A172 (cell line): ENCODE measurements around the gene ARHGAP26. TPM values are rescaled to one million over a fixed set of nuclear protein-coding genes. Genes with fewer than 3 reads are reported as not detected.
"Not testable (repeated sequence)": the region's sequence is repeated elsewhere in the genome, so short reads cannot be mapped to it uniquely, and the experiment has no call there.

Experiments used
- DNase-seq: peaks from one replicate; pipeline ENCODE4 v3.0.0-alpha.2; 2015; ENCODE audit warnings: low spot score
- total RNA-seq: library from RNA; depleted of rRNA; stranded (reverse); fragments of >200 nt; shearing (Covaris generic); gene quantifications from 2 replicates; pipeline ENCODE4 v1.2.3, GENCODE V29; 2014

The ARHGAP26 gene
- total RNA-seq, 1 experiment from 2014 or later, result 1.6 TPM

- no peak for DNase-seq
Measured at GRCh38 chr5:143117821-143118220, 347.6 kb downstream of the ARHGAP26 start.

DNA sequence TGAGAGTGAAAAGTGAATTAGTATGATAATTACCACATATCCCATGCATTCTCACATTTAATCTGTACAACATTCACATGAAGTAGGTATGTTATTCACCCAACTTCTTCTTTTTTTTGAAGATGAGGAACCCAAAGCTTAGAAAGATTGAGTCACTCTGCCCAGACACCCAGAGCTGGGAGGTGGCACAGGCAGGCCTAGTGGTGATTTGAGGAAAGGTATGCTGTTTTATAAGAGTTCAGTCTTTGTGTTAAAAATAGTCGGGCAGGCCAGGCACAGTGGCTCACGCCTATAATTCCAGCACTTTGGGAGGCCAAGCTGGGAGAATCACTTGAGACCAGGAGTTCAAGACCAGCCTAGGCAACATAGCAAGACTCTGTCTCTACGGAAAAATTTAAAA, 348.0 kb downstream of the ARHGAP26 start:
- DNase-seq, result no peak

GRCh38 chr5:143118818-143119217, 348.6 kb downstream of the ARHGAP26 start:
- not testable (repeated sequence) for DNase-seq

GRCh38 chr5:143119291-143119769, 349.2 kb downstream of the ARHGAP26 start:
- no peak for DNase-seq

DNA sequence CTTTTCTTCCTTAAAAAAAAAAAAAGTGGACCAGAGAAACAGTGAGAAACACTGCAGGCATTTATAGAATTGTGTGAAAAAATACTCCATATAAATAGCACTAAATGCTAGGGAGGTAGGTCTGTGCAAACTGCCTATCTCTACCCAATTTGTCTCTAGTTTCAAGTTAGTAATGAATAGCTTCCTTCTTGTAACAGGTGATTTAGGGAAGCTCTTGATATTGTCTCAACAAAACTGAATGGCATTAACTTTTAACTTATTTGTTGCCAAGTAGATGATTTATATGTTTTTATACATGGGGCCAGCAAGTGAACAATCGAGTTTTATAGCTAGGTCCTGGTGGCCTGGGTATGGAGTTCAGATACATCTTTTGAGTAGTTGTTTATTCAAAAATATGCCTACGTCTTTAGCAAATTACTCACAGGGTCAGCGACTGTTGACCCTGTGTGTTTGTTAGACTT, 349.7 kb downstream of the ARHGAP26 start:
- DNase-seq, result no peak

DNA sequence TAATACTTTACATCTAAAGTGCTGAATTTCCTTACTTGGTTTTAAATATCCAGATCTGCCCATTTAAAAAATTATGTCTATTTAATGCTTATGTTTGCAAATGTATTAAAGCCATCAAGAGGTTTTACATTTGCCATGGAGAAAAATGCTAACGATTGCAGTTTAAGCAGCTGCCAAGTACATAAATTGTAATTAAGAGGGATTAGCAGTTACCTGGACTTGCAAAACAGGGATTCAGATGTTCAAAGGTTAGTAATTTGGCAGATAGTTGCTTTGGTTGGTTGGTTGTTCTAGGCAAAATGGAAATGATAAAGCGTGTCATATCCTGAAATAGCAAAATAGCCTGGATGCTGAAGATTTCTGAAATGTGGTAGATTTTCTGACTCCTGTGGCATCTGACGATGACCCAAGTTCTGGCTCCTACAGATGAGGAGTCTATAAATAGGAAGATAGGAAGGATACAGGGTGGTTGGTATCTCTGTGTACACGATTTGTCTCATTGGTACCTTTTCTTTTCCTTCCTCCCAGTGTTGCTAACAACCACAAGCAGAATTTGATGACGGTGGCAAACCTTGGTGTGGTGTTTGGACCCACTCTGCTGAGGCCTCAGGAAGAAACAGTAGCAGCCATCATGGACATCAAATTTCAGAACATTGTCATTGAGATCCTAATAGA, 350.4 kb downstream of the ARHGAP26 start:
- DNase-seq, result no peak

GRCh38 chr5:143121135-143121475, 350.9 kb downstream of the ARHGAP26 start:
- DNase-seq, result no peak

- no peak for DNase-seq
Measured at GRCh38 chr5:143124593-143124992, 354.4 kb downstream of the ARHGAP26 start.

DNA sequence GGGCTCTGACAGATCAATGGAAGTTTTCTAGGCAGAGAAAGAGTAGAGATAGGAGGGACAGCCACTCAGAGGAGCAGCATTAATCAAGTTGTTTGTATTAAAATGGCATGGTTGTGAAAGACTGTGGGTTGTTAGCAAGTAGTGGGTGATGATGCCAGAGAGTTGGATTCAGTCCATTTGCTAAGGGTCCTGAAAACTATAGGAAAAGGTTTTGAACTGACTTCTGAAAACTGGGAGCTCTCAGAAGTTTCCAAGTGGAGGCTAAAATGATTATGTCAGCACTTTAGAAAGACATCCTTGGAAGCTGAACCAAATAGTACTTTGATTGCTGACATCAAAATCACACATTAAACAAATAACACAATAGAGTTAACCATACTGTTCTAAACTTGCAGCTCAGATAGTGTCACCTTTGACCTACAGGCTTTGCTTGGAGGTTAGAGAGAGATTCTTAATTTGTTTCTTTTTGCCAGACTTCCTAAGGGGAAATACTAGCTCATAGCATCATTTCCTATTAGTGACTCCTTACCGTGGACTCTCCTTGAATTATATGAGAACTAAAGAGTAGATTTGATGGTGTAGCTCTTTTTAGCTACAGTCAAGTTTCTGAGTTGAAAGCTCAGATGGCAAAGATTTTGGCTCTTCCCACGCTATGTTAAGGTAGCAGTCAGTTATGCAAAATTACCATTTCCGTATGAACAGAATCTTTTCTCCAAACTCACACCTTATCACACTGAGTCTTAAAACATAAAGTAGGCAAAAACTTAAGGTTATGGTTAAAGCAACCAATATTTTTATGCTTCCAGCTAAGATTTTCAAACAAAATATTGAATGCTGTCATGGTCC, 356.2 kb downstream of the ARHGAP26 start:
- DNase-seq, result no peak

GRCh38 chr5:143128412-143129071, 358.4 kb downstream of the ARHGAP26 start:
- no peak for DNase-seq

GRCh38 chr5:143129203-143129602, 359.0 kb downstream of the ARHGAP26 start:
- DNase-seq, result no peak

- no peak for DNase-seq
Measured at GRCh38 chr5:143129910-143130612, 359.9 kb downstream of the ARHGAP26 start.

DNA sequence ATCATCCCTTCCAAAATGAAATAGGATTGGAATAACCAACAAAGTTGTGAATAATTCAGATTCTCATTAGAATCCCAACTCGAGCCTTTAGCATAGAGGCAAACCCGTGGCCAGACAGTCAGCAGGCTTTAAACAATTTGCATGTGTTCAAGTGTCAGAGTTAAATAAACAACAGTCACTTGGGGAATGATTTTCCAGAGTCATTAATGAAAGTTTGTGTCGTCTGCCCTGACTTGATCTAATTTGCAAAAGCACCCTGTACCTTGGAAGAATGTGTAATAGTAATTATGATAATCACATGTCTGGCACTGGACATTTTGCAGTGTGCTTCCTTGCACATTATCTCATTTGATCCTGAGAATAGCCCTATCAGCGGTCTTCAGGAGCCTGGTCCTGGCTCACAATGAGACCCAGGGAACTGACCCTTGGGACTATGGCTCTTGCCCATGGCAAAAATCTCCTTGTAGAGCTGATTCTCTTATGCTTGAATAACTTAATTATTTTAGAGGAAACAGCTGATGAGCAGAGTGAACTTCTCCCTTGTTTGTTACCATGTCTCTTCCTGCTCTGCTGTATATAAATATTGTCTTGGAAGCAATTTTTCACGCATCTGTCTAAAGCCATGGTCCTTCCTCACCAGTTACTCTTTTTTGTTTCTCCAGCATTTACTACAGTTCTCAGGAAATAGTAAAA, 360.6 kb downstream of the ARHGAP26 start:
- no peak for DNase-seq

DNA sequence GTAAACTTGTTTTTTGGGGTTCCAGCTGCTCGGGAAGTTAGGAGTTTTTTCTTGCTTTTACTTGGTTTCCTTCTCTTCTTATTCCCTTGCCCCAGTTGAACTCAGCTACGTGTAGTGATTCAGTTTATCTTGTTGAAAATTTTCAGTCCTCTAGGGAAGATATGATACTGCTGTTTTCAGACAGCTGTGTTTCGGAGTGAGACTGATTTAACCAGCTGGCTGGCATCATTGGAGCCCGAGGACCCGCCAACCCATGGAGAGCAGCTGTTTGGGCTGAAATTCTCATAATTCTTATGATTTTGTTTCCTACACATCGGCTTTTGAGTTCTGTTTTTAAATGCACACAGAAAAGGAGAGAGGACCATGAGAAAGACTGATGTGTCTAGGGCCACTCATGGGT, 361.8 kb downstream of the ARHGAP26 start:
- no peak for DNase-seq

DNA sequence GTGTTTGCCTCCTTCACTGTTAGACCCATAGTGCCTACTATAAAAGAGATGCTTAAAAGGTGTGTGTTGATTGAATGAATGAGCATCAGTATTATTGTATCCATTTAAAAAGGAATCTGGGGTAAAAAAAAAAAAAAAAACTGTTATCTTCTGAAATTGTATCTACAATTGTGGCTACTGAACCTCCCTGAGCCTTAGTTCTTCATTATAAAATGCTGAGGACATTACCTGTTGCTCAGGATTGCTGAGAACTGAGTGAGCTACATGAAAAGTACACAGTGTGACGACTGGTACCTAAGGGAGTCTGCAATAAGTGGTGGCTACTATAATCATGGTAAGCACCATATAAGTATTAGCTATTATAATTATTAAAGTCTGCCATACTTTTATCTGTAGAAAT, 362.6 kb downstream of the ARHGAP26 start:
- DNase-seq, result no peak

DNA sequence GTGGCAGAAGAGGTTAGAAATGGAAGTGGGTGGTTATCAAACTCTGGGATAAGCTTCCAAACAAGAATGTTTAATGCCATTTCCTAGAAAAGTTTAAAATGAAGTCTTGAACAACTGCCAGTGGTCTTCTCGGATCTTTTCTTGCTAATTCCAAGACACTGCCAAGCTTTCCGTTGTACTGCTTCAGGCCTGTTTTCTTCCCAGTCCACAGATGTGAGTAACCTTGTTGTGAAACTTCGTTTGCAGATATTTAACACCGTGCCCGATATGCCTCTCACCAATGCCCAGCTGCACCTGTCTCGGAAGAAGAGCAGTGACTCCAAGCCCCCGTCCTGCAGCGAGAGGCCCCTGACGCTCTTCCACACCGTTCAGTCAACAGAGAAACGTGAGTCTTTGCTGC, 363.5 kb downstream of the ARHGAP26 start:
- DNase-seq, result no peak

DNA sequence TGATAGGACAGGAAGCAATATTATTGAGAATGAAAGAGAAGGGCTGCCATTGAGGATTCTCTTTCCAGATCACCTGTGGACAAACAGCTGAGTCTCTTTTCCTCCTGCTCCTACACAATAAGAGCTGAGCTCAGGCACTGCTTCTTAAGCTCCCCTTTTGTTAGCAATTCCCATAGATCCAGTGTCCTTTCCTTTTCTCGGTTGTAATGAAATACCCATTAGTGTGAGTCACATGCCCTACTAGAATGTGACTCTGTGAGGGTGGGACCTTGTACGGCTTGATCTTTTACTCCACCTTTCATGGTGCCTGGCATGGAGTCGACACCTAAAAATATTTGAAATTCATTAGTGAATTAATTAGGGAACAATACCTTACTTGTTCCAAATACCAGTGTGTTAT, 364.1 kb downstream of the ARHGAP26 start:
- DNase-seq, result no peak

- DNase-seq, result no peak
Measured at GRCh38 chr5:143134900-143135299, 364.7 kb downstream of the ARHGAP26 start.

GRCh38 chr5:143135832-143136551, 365.8 kb downstream of the ARHGAP26 start:
- no peak for DNase-seq

GRCh38 chr5:143138839-143139238, 368.7 kb downstream of the ARHGAP26 start:
- no peak for DNase-seq

- DNase-seq, result no peak
Measured at GRCh38 chr5:143139585-143139984, 369.4 kb downstream of the ARHGAP26 start.
